ENCODE data around the gene ELP2.

GRCh38 chr18:36160959-36161371 lies 31.3 kb downstream of the ELP2 start:
- no peak for TF ChIP-seq CTCF (conservative IDR thresholded peaks at IDR 0.05; ENCODE audit: low read length)
- TF ChIP-seq EZH2phosphoT487 (IDR thresholded peaks at IDR 0.05; ENCODE audit: borderline replicate concordance, low read depth, low read length), result no peak

Data from OCI-LY7 (cell line).